ENCODE results near the gene RSPRY1.
"Not testable (repeated sequence)": the region's sequence is repeated elsewhere in the genome, so short reads cannot be mapped to it uniquely, and the experiment has no call there.

Gene RSPRY1

GRCh38 chr16:57252148-57252721 lies 66.1 kb downstream of the RSPRY1 start:
- no peak for DNase-seq (ENCODE audit: extremely low read depth in 1 of 2, low read depth in 1 of 2)

GRCh38 chr16:57253466-57253865 lies 67.3 kb downstream of the RSPRY1 start:
- DNase-seq (ENCODE audit: extremely low read depth in 1 of 2, low read depth in 1 of 2): no peak

GRCh38 chr16:57255686-57256415 lies 69.7 kb downstream of the RSPRY1 start:
- DNase-seq (ENCODE audit: extremely low read depth in 1 of 2, low read depth in 1 of 2): no peak

GRCh38 chr16:57256601-57257395 lies 70.7 kb downstream of the RSPRY1 start:
- no peak for DNase-seq (ENCODE audit: extremely low read depth in 1 of 2, low read depth in 1 of 2)

GRCh38 chr16:57257455-57258070 lies 71.4 kb downstream of the RSPRY1 start:
- no peak for DNase-seq (ENCODE audit: extremely low read depth in 1 of 2, low read depth in 1 of 2)

GRCh38 chr16:57258226-57258909 lies 72.2 kb downstream of the RSPRY1 start:
- DNase-seq (ENCODE audit: extremely low read depth in 1 of 2, low read depth in 1 of 2): no peak

GRCh38 chr16:57258910-57259475 lies 72.9 kb downstream of the RSPRY1 start:
- no peak for DNase-seq (ENCODE audit: extremely low read depth in 1 of 2, low read depth in 1 of 2)

GRCh38 chr16:57260294-57260929 lies 74.3 kb downstream of the RSPRY1 start:
- no peak for DNase-seq (ENCODE audit: extremely low read depth in 1 of 2, low read depth in 1 of 2)

- no peak for DNase-seq (ENCODE audit: extremely low read depth in 1 of 2, low read depth in 1 of 2)
Observed at GRCh38 chr16:57261806-57262205, 75.7 kb downstream of the RSPRY1 start.

GRCh38 chr16:57262841-57263540 lies 76.9 kb downstream of the RSPRY1 start:
- DNase-seq (ENCODE audit: extremely low read depth in 1 of 2, low read depth in 1 of 2): no peak

GRCh38 chr16:57263541-57264351 lies 77.6 kb downstream of the RSPRY1 start:
- DNase-seq (ENCODE audit: extremely low read depth in 1 of 2, low read depth in 1 of 2): no peak

- no peak for DNase-seq (ENCODE audit: extremely low read depth in 1 of 2, low read depth in 1 of 2)
Observed at GRCh38 chr16:57264381-57264780, 78.3 kb downstream of the RSPRY1 start.

- DNase-seq (ENCODE audit: extremely low read depth in 1 of 2, low read depth in 1 of 2): no peak
Observed at GRCh38 chr16:57264950-57265371, 78.8 kb downstream of the RSPRY1 start.

- DNase-seq (ENCODE audit: extremely low read depth in 1 of 2, low read depth in 1 of 2): no peak
Observed at GRCh38 chr16:57265850-57266530, 79.9 kb downstream of the RSPRY1 start.

- no peak for DNase-seq (ENCODE audit: extremely low read depth in 1 of 2, low read depth in 1 of 2)
Observed at GRCh38 chr16:57266531-57267260, 80.6 kb downstream of the RSPRY1 start.

- DNase-seq (ENCODE audit: extremely low read depth in 1 of 2, low read depth in 1 of 2): not testable (repeated sequence)
Observed at GRCh38 chr16:57267343-57267742, 81.2 kb downstream of the RSPRY1 start.
